Liver (tissue), 9 donors: Measurements from ENCODE around the gene CLCN7. TPM values are rescaled to one million over a fixed set of nuclear protein-coding genes. Genes with fewer than 3 reads are reported as not detected.

Source experiments
- DNase-seq: peaks from one replicate; pipeline ENCODE4 v3.0.0-alpha.2; 2017; ENCODE audit warnings: low spot score
- H3K27ac ChIP-seq, 2 donors: one replicate each; pipeline ENCODE4 v1.7.0; 2013; ENCODE audit warnings: inconsistent platforms in 2 of 2, low read length in 2 of 2, control low read depth in 1 of 2, low read depth in 1 of 2, mild to moderate bottlenecking in 1 of 2
- H3K27me3 ChIP-seq, 4 donors: one replicate each; pipeline versions ENCODE4 v1.6.1 to v1.7.0; 2013; ENCODE audit warnings: low read length in 3 of 4, inconsistent platforms in 1 of 4, mild to moderate bottlenecking in 1 of 4, moderate library complexity in 1 of 4; ENCODE audit not compliant: control insufficient read depth in 4 of 4, insufficient read depth in 4 of 4
- H3K36me3 ChIP-seq, 4 donors: one replicate each; pipeline versions ENCODE4 v1.6.1 to v1.7.0; 2013; ENCODE audit warnings: low read length in 3 of 4, mild to moderate bottlenecking in 3 of 4, low read depth in 1 of 4, moderate library complexity in 1 of 4; ENCODE audit not compliant: control insufficient read depth in 4 of 4, insufficient read depth in 3 of 4
- H3K4me1 ChIP-seq, 4 donors: one replicate each; pipeline versions ENCODE4 v1.6.1 to v1.7.0; 2013; ENCODE audit warnings: low read length in 3 of 4, mild to moderate bottlenecking in 3 of 4, moderate library complexity in 1 of 4; ENCODE audit not compliant: control insufficient read depth in 4 of 4, insufficient read depth in 4 of 4
- H3K4me3 ChIP-seq, 3 donors: one replicate each; pipeline versions ENCODE4 v1.6.1 to v1.7.0; 2013; ENCODE audit warnings: low read length in 3 of 3, control low read depth in 1 of 3, low read depth in 1 of 3, mild to moderate bottlenecking in 1 of 3
- H3K9ac ChIP-seq, 2 donors: one replicate each; pipeline ENCODE4 v1.7.0; 2013; ENCODE audit warnings: low read length in 2 of 2, mild to moderate bottlenecking in 2 of 2, moderate library complexity in 2 of 2, control low read depth in 1 of 2, low read depth in 1 of 2
- H3K9me3 ChIP-seq, 4 donors: one replicate each; pipeline versions ENCODE4 v1.6.1 to v1.7.0; 2013; ENCODE audit warnings: low read length in 3 of 4; ENCODE audit not compliant: control insufficient read depth in 4 of 4
- ATF3 ChIP-seq: IDR thresholded peaks from 2 replicates; pipeline ENCODE4 v1.6.1; 2016; ENCODE audit warnings: antibody characterized with exemption
- CTCF ChIP-seq: fragments of 150-350 bp; IDR thresholded peaks from 2 replicates; pipeline ENCODE4 v1.5.1; 2017; ENCODE audit warnings: improper control_type of control experiment, low read depth, low read length; ENCODE audit not compliant: missing input control
- EGR1 ChIP-seq, 2 donors: IDR thresholded peaks; 2 replicates each; pipeline ENCODE4 v1.6.1; 2016 to 2018; ENCODE audit warnings: antibody characterized with exemption in 2 of 2, low read depth in 2 of 2
- FOXA1 ChIP-seq: IDR thresholded peaks from 2 replicates; pipeline ENCODE4 v1.6.1; 2016; ENCODE audit warnings: antibody characterized with exemption
- FOXA2 ChIP-seq: IDR thresholded peaks from 2 replicates; pipeline ENCODE4 v1.6.1; 2016; ENCODE audit warnings: antibody characterized with exemption
- GABPA ChIP-seq, 2 donors: IDR thresholded peaks in 1 of 2; conservative IDR thresholded peaks in 1 of 2; 2 replicates each; pipeline ENCODE4 v1.6.1; 2016; ENCODE audit warnings: antibody characterized with exemption in 2 of 2, mild to moderate bottlenecking in 1 of 2, moderate library complexity in 1 of 2
- HNF4A ChIP-seq, 2 donors: conservative IDR thresholded peaks; 2 replicates each; pipeline ENCODE4 v1.6.1; 2016; ENCODE audit warnings: antibody characterized with exemption in 2 of 2, mild to moderate bottlenecking in 2 of 2
- HNF4G ChIP-seq: IDR thresholded peaks from 2 replicates; pipeline ENCODE4 v1.6.1; 2016; ENCODE audit warnings: antibody characterized with exemption
- JUND ChIP-seq, 2 donors: IDR thresholded peaks; 2 replicates each; pipeline ENCODE4 v1.6.1; 2016; ENCODE audit warnings: antibody characterized with exemption in 2 of 2
- MAX ChIP-seq: IDR thresholded peaks from 2 replicates; pipeline ENCODE4 v1.6.1; 2016; ENCODE audit warnings: antibody characterized with exemption
- NR2F2 ChIP-seq: IDR thresholded peaks from 2 replicates; pipeline ENCODE4 v1.6.1; 2016; ENCODE audit warnings: antibody characterized with exemption
- RAD21 ChIP-seq, 2 donors: IDR thresholded peaks; 2 replicates each; pipeline ENCODE4 v1.6.1; 2016; ENCODE audit warnings: antibody characterized with exemption in 2 of 2, mild to moderate bottlenecking in 2 of 2
- REST ChIP-seq: IDR thresholded peaks from 2 replicates; pipeline ENCODE4 v1.6.1; 2016; ENCODE audit warnings: antibody characterized with exemption, mild to moderate bottlenecking
- RXRA ChIP-seq, 2 donors: IDR thresholded peaks; 2 replicates each; pipeline ENCODE4 v1.6.1; 2017 to 2018; ENCODE audit warnings: antibody characterized with exemption in 2 of 2, mild to moderate bottlenecking in 1 of 2
- SP1 ChIP-seq: IDR thresholded peaks from 2 replicates; pipeline ENCODE4 v1.6.1; 2018; ENCODE audit warnings: antibody characterized with exemption, mild to moderate bottlenecking
- TAF1 ChIP-seq: conservative IDR thresholded peaks from 2 replicates; pipeline ENCODE4 v1.6.1; 2016; ENCODE audit warnings: antibody characterized with exemption, mild to moderate bottlenecking
- YY1 ChIP-seq: IDR thresholded peaks from 2 replicates; pipeline ENCODE4 v1.6.1; 2016; ENCODE audit warnings: antibody characterized with exemption, mild to moderate bottlenecking
- ZBTB33 ChIP-seq: IDR thresholded peaks from 2 replicates; pipeline ENCODE4 v1.6.1; 2016; ENCODE audit warnings: antibody characterized with exemption
- WGBS: extraction: QIAGEN DNeasy Blood & Tissue Kit; methylation state at CpG from one replicate; pipeline ENCODE4 v1.1.7; 2013; 5-methylcytosine and 5-hydroxymethylcytosine counted together
- polyA plus RNA-seq, 2 donors: library from polyadenylated mRNA; stranded (reverse) in 1 of 2; unstranded in 1 of 2; fragments of 200-250 nt in 1 of 2; fragments of >200 nt in 1 of 2; fragmentation: Nextera tagmentation in 1 of 2; extraction: Ambion mirVana in 1 of 2; gene quantifications; one replicate each; pipeline versions ENCODE4 v1.2.1 to v1.2.3, GENCODE V29; 2013 to 2015
- total RNA-seq, 2 donors: library from RNA; depleted of rRNA; stranded (reverse); fragments of >200 nt; gene quantifications; one replicate each; pipeline ENCODE4 v1.2.3, GENCODE V29; 2014
- donor health status: healthy.
- donor health status: healthy.
- donor health status: healthy.
- donor health status: healthy.
- donor health status: healthy.

The CLCN7 gene
- total and polyA plus RNA-seq, 4 donors: 13.9 to 36.2 (median 30.2) TPM

- H3K4me3 ChIP-seq: no peak overlapping the region
- peaks cover 9 to 22% (median 16%) of the 10 kb centered on the region in 4 donors for H3K4me1 ChIP-seq
- WGBS: 92% methylated on average over 21 of the region's 21 CpGs
- no peak for TF ChIP-seq YY1
- no peak for TF ChIP-seq RXRA (IDR thresholded peaks at IDR 0.05)
- TF ChIP-seq FOXA2: no peak
- no peak for TF ChIP-seq SP1
- no peak for TF ChIP-seq ZBTB33
- no peak for TF ChIP-seq MAX
- no peak for TF ChIP-seq NR2F2
- TF ChIP-seq FOXA1: no peak
- no peak for TF ChIP-seq REST
- TF ChIP-seq CTCF: no peak
- TF ChIP-seq EGR1 (IDR thresholded peaks at IDR 0.05; ENCODE audit: low read depth in 2 of 2): no peak
- no peak for TF ChIP-seq TAF1
- no peak for TF ChIP-seq HNF4G
- no peak for TF ChIP-seq JUND (IDR thresholded peaks at IDR 0.05)
- TF ChIP-seq ATF3: no peak
- H3K27me3 ChIP-seq: no peaks in the 10 kb centered on the region
- no peak overlapping the region for H3K27ac ChIP-seq
- no peak overlapping the region for H3K9ac ChIP-seq
- peaks cover 0 to 51% (median 28%) of the 10 kb centered on the region in 4 donors for H3K36me3 ChIP-seq
- no peaks in the 10 kb centered on the region for H3K9me3 ChIP-seq
- no peak for DNase-seq
These were observed 22.3 kb upstream of the CLCN7 start for GRCh38 chr16:1497014-1497598.

GRCh38 chr16:1496464-1496863 lies 21.6 kb upstream of the CLCN7 start:
- no peak overlapping the region for H3K27ac ChIP-seq
- TF ChIP-seq GABPA (IDR thresholded peaks at IDR 0.05 in 1 of 2, conservative IDR thresholded peaks at IDR 0.05 in 1 of 2) (no peak), NR2F2 (no peak), RAD21 (IDR thresholded peaks at IDR 0.05) (no peak), HNF4G (no peak), ATF3 (no peak), REST (no peak), RXRA (IDR thresholded peaks at IDR 0.05) (no peak), MAX (no peak), FOXA2 (no peak), HNF4A (conservative IDR thresholded peaks at IDR 0.05) (no peak), FOXA1 (no peak), YY1 (no peak), EGR1 (IDR thresholded peaks at IDR 0.05; ENCODE audit: low read depth in 2 of 2) (no peak), TAF1 (no peak), SP1 (no peak)
- peaks cover 0 to 44% (median 26%) of the 10 kb centered on the region in 4 donors for H3K36me3 ChIP-seq
- H3K9ac ChIP-seq: no peak overlapping the region
- no peaks in the 10 kb centered on the region for H3K9me3 ChIP-seq
- H3K4me3 ChIP-seq: no peak overlapping the region
- no peaks in the 10 kb centered on the region for H3K27me3 ChIP-seq
- WGBS: 97% methylated on average over 25 of the region's 25 CpGs
- peaks cover 9 to 22% (median 16%) of the 10 kb centered on the region in 4 donors for H3K4me1 ChIP-seq
- no peak for DNase-seq
